Measurements from ENCODE around the gene WDR72. TPM values are rescaled to one million over a fixed set of nuclear protein-coding genes. Genes with fewer than 3 reads are reported as not detected.

The WDR72 gene
- polyA plus RNA-seq, 1 of the 3 experiments (the other 2 are of a cell fraction): 0.02 TPM

DNA sequence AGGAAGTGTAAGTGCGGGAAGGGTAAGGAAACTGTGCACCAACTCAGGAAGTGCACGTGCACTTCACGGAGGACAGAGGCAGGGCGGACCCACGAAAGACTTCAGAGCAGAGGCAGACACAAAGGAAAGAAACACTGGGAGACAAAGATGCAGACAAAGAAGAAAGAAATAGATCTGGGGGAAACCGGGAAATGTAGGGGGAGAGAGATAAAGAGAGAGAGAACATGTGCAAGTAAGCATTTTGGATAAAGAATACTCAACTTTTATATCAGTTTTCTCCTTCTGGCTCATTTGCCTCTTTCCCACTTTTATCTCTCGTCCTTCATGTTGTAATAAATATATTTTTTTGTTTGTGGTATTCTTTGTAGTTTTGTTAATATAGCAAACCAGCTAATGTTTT, 204.2 kb downstream of the WDR72 start:
- Histone ChIP-seq H3K36me3 (replicated peaks in 1 of 2; ENCODE audit: control insufficient read depth in 1 of 2, insufficient read depth in 2 of 2, low read length in 1 of 2) (no peaks in the 10 kb centered on the region), H3K4me2 (no peak overlapping the region), H3K27ac (ENCODE audit: low read depth in 2 of 2, low read length in 1 of 2) (no peak overlapping the region), H3F3A (replicated peaks; ENCODE audit: insufficient read depth) (peaks cover 3% of the 10 kb centered on the region), H4K20me1 (ENCODE audit: insufficient read depth) (no peaks in the 10 kb centered on the region), H3K4me3 (ENCODE audit: low read depth in 2 of 2, low read length in 1 of 2) (no peak overlapping the region), H3K79me2 (ENCODE audit: insufficient read depth) (no peaks in the 10 kb centered on the region), H3K4me1 (ENCODE audit: control insufficient read depth in 1 of 2, insufficient read depth in 2 of 2, low read depth in 1 of 2, low read length in 1 of 2) (no peaks in the 10 kb centered on the region), H3K9ac (no peak overlapping the region), H2AFZ (ENCODE audit: low read depth) (no peak overlapping the region), H3K27me3 (ENCODE audit: insufficient read depth) (no peaks in the 10 kb centered on the region), H3K9me2 (no peaks in the 10 kb centered on the region), H3K9me3 (no peaks in the 10 kb centered on the region)
- WGBS (ENCODE audit: low lambda C conversion rate): 15% methylated on average over 7 of the region's 7 CpGs
- TF ChIP-seq, protein P1, sequence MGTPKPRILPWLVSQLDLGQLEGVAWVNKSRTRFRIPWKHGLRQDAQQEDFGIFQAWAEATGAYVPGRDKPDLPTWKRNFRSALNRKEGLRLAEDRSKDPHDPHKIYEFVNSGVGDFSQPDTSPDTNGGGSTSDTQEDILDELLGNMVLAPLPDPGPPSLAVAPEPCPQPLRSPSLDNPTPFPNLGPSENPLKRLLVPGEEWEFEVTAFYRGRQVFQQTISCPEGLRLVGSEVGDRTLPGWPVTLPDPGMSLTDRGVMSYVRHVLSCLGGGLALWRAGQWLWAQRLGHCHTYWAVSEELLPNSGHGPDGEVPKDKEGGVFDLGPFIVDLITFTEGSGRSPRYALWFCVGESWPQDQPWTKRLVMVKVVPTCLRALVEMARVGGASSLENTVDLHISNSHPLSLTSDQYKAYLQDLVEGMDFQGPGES (IDR thresholded peaks at IDR 0.05; ENCODE audit: low read depth, low read length): no peak
- no peak for TF ChIP-seq SMC3 (IDR thresholded peaks at IDR 0.05; ENCODE audit: low read depth, low read length)
- no peak for TF ChIP-seq RCOR1 (IDR thresholded peaks at IDR 0.05; ENCODE audit: low read length)
- no peak for TF ChIP-seq YY1 (IDR thresholded peaks at IDR 0.05; ENCODE audit: low read depth)
- no peak for TF ChIP-seq NRF1 (IDR thresholded peaks at IDR 0.05; ENCODE audit: low read depth, low read length)
- TF ChIP-seq, protein P2, sequence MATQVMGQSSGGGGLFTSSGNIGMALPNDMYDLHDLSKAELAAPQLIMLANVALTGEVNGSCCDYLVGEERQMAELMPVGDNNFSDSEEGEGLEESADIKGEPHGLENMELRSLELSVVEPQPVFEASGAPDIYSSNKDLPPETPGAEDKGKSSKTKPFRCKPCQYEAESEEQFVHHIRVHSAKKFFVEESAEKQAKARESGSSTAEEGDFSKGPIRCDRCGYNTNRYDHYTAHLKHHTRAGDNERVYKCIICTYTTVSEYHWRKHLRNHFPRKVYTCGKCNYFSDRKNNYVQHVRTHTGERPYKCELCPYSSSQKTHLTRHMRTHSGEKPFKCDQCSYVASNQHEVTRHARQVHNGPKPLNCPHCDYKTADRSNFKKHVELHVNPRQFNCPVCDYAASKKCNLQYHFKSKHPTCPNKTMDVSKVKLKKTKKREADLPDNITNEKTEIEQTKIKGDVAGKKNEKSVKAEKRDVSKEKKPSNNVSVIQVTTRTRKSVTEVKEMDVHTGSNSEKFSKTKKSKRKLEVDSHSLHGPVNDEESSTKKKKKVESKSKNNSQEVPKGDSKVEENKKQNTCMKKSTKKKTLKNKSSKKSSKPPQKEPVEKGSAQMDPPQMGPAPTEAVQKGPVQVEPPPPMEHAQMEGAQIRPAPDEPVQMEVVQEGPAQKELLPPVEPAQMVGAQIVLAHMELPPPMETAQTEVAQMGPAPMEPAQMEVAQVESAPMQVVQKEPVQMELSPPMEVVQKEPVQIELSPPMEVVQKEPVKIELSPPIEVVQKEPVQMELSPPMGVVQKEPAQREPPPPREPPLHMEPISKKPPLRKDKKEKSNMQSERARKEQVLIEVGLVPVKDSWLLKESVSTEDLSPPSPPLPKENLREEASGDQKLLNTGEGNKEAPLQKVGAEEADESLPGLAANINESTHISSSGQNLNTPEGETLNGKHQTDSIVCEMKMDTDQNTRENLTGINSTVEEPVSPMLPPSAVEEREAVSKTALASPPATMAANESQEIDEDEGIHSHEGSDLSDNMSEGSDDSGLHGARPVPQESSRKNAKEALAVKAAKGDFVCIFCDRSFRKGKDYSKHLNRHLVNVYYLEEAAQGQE (IDR thresholded peaks at IDR 0.05; ENCODE audit: low read depth, low read length): no peak
- no peak for TF ChIP-seq NFIC (IDR thresholded peaks at IDR 0.05; ENCODE audit: borderline replicate concordance)
- TF ChIP-seq POLR2AphosphoS5 (IDR thresholded peaks at IDR 0.05; ENCODE audit: low read depth, low read length): no peak
- TF ChIP-seq TAF1 (IDR thresholded peaks at IDR 0.05; ENCODE audit: borderline replicate concordance, low read depth, low read length): no peak
- no peak for TF ChIP-seq GABPA (IDR thresholded peaks at IDR 0.05; ENCODE audit: low read depth)
- TF ChIP-seq, protein P3, sequence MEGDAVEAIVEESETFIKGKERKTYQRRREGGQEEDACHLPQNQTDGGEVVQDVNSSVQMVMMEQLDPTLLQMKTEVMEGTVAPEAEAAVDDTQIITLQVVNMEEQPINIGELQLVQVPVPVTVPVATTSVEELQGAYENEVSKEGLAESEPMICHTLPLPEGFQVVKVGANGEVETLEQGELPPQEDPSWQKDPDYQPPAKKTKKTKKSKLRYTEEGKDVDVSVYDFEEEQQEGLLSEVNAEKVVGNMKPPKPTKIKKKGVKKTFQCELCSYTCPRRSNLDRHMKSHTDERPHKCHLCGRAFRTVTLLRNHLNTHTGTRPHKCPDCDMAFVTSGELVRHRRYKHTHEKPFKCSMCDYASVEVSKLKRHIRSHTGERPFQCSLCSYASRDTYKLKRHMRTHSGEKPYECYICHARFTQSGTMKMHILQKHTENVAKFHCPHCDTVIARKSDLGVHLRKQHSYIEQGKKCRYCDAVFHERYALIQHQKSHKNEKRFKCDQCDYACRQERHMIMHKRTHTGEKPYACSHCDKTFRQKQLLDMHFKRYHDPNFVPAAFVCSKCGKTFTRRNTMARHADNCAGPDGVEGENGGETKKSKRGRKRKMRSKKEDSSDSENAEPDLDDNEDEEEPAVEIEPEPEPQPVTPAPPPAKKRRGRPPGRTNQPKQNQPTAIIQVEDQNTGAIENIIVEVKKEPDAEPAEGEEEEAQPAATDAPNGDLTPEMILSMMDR (IDR thresholded peaks at IDR 0.05): no peak
- no peak for TF ChIP-seq RXRA (IDR thresholded peaks at IDR 0.05; ENCODE audit: borderline replicate concordance, low read depth)
- TF ChIP-seq FOXM1 (IDR thresholded peaks at IDR 0.05; ENCODE audit: low read depth): no peak
- TF ChIP-seq, protein P4, sequence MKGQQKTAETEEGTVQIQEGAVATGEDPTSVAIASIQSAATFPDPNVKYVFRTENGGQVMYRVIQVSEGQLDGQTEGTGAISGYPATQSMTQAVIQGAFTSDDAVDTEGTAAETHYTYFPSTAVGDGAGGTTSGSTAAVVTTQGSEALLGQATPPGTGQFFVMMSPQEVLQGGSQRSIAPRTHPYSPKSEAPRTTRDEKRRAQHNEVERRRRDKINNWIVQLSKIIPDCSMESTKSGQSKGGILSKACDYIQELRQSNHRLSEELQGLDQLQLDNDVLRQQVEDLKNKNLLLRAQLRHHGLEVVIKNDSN (IDR thresholded peaks at IDR 0.05; ENCODE audit: borderline replicate concordance, low read depth): no peak
- no peak for TF ChIP-seq TCF12 (IDR thresholded peaks at IDR 0.05)
- TF ChIP-seq MXI1 (IDR thresholded peaks at IDR 0.05; ENCODE audit: low read depth, low read length): no peak
- TF ChIP-seq TEAD4 (IDR thresholded peaks at IDR 0.05; ENCODE audit: borderline replicate concordance, insufficient read depth): no peak
- TF ChIP-seq EP300 (IDR thresholded peaks at IDR 0.05; ENCODE audit: borderline replicate concordance in 1 of 2, low read depth in 1 of 2, low read length in 1 of 2): no peak
- TF ChIP-seq, protein P5, sequence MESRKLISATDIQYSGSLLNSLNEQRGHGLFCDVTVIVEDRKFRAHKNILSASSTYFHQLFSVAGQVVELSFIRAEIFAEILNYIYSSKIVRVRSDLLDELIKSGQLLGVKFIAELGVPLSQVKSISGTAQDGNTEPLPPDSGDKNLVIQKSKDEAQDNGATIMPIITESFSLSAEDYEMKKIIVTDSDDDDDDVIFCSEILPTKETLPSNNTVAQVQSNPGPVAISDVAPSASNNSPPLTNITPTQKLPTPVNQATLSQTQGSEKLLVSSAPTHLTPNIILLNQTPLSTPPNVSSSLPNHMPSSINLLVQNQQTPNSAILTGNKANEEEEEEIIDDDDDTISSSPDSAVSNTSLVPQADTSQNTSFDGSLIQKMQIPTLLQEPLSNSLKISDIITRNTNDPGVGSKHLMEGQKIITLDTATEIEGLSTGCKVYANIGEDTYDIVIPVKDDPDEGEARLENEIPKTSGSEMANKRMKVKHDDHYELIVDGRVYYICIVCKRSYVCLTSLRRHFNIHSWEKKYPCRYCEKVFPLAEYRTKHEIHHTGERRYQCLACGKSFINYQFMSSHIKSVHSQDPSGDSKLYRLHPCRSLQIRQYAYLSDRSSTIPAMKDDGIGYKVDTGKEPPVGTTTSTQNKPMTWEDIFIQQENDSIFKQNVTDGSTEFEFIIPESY (IDR thresholded peaks at IDR 0.05; ENCODE audit: borderline replicate concordance, low read depth): no peak
- TF ChIP-seq RAD21 (IDR thresholded peaks at IDR 0.05; ENCODE audit: low read length): no peak
- ChIA-PET POLR2A (no interaction called here), CTCF (no interaction called here)
- DNase-seq: no peak
